GM21529 (cell line): ENCODE measurements around the gene FBN2.

Experiments used
- ATAC-seq: cut with Tn5 transposase; IDR thresholded peaks from one replicate; pipeline ENCODE4 v1.9.1; 2021; ENCODE audit not compliant: unreplicated experiment

Gene FBN2

DNA sequence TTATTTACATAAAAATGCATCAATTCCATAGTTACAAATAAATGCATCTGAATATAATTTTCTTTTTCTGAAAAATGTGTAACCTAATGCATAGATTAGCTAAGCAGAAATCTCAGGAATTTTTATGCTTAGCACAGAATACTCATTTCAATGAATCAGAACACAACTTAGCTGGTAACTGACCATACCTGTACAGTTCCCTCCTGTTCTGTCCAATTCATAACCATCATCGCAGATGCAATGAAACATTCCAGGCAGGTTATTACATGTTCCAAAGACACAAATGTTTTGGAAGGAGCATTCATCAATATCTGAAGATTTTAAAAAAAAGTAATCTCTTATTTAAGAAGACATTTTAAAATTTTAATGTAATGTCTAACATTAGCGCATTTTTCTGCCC is 219.4 kb downstream of the FBN2 start:
- no peak for ATAC-seq

DNA sequence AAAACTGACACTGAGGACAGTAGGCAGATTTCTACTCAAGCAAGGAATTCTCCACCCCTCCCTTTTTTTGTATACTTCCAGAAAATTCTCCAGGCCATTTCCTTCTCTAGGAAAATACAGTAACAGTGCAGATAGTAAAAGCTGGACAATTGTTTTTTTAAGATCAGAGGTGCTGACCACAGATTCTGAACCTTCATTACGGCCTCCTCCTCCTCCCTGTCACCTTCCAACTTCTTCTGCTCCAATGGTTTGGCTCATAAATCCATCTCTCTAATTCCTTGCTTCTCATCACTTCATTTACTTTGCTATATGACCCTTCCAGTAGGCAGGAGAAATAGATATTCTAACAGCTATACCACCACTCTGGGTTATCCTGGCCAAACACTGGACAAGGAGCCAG is 220.6 kb downstream of the FBN2 start:
- ATAC-seq = no peak

DNA sequence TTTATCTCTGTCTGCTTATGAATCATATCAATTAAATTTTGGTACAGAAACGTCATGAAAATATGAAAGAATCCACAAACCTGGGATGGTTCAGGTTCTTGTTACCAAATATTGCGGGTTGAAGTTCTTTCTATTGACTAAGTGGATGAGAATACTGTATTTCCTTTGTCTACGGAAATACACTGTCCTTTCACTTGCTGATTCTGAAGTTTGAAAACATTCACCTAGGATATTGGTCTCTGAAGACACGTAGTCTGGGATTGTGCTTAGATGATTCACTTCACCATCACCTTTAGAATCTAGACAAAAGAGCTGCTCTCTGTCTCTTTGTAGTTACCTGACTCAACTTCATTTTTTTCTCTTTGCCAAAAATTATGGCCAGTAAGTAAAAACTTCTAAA is 222.4 kb downstream of the FBN2 start:
- ATAC-seq = no peak

DNA sequence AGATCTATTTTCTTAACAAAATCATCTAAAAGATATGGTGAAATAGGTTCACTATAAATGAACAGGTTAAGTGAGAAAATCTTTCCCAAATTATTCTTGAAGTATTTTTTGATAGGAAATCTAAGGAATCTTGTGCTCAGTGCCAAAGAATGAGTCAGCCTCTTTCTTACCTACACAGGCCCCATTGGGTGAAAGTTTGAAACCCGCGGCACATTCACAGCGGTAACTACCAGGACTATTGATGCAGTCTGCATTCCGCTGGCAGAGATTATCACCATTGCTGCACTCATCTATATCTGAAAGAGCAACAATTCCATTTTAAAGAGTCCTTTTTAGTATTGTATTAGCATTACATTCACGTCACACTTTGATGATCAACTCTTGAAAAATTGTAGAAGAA is 232.7 kb downstream of the FBN2 start:
- ATAC-seq = no peak

DNA sequence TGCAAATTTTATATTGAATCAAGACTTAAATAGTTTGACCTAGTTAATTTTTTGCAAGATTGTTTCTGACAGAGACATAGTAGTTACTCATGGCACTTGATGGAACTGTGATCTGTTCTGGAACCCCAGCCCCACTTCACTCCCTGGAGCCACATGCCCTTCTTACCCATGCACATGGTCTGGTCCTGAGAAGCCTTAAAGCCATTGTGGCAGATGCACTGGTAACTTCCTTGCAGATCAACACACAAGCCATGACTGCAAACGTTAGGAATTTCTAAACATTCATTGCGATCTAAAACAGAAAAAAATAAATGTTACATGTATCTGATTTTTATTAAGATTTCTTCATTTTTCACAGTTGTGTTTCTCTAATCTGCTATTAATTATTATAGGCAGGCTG is 233.3 kb downstream of the FBN2 start:
- ATAC-seq = no peak

DNA sequence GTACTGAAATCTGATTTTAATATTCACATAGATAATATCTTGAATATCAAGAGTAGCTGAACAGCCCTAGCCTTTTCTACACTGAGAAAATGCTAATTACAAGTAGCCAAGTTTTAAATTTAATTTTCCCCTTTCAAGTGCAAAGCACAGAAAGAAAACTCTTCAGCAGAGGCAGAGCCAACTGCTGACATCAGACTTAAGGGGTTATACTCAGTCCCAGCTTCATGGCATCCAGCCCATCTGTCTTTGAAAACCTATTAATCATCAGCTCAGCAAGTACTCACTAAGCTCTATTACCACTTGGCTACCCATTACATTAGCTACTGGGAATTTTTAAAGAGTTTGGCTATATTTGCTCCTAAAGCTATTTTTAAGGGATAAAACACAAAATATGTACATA is 234.0 kb downstream of the FBN2 start:
- ATAC-seq = no peak

DNA sequence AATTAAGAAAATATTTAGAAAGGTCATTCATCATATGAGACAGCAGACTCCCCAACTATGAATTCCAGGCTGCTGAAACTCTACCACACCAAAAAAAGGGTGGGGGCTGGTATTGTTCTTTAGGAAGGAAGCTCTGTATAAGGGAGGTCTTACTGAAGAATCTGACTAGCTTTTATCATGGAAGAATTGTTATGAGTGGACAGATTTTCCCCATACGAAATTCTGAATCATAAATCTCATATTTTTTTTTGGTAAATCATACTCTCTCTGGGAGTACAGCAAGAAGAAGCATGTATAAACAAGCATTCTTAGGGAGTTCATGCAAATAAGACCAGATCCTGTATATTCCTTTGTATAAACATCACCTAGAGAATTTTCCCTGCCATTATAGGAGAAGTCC is 234.5 kb downstream of the FBN2 start:
- no peak for ATAC-seq

DNA sequence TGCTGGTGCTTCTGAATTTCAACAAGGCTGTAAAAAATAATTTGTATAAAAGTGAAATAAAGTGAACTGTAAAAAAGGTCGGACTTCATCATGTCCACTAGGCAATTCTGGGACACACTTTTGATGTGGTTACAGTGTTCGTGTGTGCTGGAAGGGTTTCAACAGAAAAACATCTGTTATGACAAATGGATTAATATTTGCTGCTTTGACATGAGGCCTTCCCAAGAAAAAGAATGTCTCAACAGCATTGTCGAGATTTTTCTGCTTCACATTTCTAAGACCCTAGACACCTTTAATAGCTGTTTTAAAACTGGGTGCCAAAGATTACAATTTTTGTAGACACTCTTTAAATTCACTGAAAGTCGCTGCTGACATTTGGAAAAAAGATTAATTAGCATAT is 237.9 kb downstream of the FBN2 start:
- ATAC-seq = no peak

DNA sequence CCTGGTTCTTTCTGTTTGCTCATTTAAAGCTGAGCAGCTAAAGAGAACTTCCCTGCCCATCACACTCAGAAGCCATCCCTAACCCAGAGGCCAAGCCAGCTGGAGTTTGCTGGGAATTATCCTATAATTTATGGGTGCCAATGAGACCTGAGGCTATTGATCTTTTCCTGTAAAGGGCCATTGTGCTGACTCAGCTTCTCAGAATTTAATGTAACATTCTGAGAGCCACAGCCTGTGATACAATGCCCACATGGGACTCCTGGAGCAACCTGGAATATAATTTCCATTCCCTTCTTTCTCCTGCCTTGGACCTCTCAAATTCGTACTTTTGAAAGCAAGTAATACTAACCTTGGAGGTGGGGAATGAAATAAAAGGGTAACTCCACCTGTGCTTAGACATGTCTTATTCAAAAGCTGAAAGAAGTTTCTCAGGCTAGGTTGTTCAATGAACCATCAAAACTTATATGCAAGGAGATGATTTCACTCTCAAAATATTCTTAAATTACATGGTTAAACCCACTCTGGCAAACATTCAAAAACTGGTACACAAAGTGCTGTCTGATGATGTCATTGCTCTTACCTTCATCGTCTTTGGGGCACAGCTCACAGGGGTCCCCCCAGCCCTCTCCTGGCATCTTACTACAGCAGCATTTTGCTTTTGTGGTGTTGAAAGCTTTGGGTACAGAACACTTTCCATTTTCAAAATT is 247.7 kb downstream of the FBN2 start:
- no peak for ATAC-seq

DNA sequence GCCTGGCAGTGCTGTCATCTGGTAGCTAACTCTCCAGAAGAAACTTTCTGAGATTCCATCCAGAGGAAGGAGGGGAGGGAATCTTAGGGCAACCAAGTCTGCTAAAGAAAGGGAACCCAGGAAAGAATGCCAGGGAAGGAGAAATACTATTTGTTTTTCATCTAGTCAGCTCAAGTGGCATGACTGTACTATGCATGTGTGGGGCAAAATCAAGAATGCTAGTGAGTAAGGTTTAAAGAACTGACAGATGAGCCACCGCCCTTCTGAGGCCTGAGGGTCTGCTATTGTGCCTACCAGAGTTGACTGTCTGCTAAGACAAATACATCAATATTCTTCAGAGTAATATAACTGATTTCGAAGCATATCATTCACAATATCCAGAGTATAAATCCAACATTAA is 250.3 kb downstream of the FBN2 start:
- ATAC-seq = no peak

DNA sequence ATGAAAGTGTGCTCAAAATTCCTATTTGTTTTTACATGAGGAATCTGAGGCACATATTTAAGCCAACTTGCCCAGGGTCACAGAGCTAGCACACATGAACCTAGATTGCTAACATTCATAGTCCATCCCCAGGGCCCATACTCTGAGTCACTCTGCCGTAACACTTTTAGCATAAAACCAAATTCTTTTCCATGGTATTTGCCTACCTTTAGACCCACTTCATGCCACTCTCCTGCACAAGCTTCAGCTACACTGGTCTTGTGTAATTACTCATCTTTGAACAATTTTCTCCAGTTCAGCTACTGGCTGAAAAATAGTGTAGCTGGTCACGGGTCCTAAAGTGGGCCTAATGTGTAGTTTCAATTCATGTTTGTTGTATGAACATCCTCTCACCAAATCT is 253.8 kb downstream of the FBN2 start:
- ATAC-seq = no peak

DNA sequence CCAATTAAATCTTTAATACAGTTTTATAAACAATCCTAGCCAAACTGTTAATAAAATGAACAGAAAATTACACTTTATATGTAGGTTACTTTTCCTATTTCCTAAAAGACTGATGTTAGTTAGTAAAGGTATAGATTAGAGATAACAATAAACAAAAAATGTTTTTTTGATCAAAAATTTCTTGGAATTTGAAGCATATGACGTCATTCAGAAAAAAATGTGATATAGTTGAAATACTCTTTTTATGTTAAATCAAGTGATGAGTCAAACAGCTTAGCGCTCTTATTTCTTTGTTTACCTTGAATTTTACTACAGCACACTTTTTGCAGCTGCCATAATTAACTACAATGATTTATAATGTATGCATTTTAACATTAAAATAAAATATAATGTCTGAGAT is 258.7 kb downstream of the FBN2 start:
- ATAC-seq = no peak

DNA sequence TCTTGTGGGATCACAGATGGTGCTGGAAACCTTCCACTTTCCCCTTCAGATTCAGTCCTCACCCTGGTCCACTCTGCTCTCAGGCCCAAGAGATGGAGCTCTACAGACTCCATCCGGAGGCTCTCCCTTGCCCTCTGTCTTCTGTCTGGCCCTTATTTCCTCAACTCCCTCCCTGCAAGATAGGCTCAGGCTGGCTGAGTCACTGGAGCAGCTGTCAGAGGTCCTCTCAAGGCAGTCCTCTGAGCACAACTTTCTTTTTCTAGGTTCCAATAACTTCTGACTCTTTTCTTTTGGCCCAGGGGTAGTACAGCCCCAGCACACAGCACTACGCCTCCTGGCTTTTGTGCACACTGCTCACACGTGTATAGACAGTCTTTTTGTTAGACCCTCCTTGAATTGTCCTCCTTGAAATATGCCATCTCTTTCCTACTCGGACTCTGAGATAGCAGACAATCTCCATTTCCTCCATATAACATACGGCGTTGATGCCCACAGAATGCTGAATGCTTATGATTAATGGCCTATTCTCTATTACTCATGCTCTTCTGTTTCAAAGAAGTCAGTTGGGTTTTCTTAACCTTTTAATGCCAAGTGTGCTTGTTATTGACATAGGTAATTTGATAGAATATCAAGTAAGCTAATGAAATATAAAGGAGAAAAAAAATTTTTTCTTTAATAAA is 261.4 kb downstream of the FBN2 start:
- no peak for ATAC-seq

DNA sequence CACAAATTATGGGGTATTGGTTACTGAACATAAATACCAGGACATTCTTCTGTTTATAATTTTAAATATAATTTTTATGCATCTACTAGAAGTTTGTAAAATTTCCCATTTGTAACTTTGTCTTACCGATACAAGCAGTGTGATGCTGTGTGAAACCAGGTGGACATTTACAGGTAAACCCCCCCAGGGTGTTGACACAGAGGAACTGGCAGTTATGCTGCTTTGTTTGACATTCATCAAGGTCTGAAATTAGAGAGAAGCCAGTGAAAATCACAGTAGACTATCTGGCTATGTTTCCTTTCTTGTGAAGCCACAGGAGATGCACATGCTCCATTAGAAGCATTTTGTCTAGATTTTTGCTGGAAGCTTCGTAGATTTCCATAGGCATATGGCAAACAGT is 263.6 kb downstream of the FBN2 start:
- ATAC-seq = no peak

DNA sequence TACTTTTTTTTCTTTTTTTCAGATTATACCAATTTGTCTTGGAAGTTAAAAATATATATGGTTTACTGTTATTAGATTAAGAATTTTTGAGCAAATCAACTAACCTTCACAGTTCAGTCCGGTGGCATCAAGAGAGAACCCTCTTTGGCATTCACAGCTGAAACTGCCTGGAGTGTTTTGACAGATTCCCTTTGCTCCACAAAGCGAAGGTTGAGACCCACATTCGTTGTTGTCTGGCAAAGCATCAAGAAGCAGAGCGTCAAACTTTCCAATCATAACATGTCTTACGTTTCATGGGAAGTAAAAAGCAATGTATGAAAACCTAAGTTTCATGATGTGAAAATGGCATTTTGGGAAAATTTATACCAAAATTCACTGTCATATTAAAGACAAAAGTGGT is 264.3 kb downstream of the FBN2 start:
- ATAC-seq = no peak

DNA sequence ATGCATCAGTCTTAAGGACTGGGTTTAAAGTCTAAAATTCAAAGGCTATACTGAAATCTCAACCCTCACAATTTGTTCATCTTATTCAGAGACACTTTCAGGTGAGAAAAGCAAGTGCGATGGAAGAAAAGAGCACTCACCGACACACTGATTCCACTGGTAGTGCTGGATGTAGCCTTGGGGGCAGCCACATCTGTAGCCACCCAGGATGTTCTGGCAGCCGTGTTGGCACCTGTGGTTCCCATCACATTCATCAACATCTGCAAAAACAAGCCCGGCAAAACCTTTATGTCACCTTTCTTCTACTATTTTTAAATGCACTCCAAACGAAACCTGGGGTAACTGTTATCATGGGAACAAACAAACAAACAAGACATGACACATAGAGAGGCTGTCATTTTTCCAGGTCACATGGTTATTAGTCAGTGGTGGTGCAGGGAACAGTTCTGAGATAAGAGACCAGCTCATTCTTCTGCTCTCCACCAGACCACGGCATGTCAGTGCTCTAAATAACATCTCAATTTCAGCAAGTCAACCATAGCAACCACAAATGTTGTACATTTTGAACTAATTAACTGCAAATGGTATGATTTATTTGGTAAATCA is 266.1 kb downstream of the FBN2 start:
- ATAC-seq = no peak

DNA sequence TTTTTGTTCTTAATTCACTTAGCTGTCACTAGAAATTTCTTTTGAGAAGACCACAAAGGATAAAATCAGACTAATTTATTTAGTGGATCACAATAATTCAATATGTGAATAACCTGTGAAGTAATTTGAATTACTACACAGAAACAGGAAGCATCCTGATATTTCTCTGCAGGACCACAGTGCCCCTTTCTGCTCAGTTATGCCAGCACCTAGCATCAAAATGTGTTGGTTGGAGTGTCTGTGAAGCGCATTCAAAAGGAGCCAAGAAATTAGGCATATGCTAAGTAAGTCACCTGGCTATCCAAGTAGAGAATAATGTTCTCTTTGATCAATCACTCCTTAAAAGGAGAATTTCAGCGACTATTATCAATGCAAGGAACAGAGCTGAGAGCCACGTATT is 267.0 kb downstream of the FBN2 start:
- no peak for ATAC-seq

DNA sequence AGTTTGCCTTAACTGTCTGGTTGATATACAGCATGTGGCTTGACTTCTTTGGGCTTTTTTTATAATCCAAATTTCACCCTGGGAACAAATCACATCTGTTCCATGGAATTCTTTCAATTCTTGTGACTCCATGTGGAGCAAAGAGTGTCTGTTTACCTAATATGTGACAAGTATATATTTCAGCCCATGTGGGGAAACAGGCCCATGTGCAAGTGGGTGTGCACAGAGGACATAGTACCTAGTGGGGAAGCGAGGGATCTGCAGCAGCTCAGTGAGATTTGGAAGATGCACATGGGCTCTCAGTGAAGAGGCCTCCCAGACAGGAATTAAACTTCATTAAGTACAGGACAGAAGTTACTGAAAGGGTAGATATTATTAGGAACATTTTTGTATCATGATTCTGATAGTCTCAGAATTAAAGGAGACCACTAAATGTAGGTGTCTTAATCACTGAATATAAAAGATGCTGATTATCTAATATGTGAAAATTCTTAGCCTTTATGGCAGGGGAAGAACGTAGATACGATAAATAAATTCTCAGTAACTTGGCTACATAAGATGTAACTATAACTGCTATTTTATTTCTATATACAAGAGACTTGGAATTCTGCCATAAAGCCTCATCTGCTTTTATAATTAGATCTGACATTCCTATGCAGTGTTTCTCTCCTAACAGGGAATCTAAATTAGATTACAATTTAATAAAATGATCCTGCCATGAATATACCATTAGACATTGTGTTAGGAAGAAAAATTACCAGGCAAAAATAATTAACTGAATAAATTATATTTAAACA is 273.3 kb downstream of the FBN2 start:
- no peak for ATAC-seq

DNA sequence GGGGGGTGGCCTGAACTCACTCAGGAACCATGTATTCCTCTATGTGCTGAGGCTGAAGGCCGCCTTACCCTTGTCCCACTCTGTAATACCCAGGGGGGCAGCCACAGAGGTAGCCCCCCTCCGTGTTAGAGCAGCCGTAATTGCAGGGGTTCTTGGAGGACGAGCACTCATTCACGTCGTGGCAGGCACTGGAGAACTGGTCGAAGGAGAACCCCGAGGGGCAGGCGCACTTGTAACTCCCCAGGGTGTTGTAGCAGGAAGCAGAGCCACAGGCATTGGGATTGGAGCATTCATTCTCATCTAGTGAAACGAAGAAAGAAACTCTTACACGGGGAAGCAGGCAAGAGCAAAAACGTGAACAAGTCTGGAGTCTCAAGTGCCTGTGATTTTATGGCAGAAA is 274.7 kb downstream of the FBN2 start:
- ATAC-seq = no peak

DNA sequence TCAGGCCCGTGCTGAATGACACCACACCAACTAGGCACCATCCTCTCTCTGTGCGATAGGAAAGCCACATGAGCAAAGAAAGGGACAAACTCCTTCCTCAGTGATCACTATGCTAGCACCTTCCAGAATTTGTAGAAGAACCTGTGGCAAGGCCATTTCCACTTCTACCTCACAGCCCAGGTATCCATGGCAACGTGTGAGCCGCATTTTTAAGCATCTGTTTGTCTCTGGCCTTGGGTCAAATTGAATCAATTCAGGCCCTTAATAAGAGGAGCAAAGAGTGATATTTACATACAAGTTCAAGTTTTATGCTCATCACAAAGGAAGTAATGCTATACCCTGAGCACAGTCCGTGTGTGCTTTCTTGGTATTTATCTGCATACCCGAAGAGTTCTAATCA is 275.1 kb downstream of the FBN2 start:
- no peak for ATAC-seq

DNA sequence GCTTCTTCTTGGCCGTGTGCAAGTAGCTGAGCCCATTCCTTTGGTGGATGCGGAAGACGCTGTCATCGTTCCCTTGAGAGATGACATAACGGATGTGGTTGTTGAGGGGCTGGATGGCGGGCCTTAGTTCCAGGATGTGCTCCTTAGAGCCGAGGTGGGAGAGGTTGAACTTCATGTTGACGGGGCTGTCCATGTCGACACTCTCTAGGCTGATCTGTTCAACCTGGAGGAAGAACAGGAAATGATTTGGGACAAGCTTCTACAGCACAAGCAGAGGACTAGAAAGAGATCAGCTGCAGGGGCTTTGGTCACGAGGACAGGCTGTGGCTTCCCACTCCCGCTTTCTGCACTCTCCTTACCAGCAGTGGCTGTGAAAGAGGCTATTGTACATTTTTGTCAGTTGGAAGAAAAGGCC is 278.4 kb downstream of the FBN2 start:
- no peak for ATAC-seq

DNA sequence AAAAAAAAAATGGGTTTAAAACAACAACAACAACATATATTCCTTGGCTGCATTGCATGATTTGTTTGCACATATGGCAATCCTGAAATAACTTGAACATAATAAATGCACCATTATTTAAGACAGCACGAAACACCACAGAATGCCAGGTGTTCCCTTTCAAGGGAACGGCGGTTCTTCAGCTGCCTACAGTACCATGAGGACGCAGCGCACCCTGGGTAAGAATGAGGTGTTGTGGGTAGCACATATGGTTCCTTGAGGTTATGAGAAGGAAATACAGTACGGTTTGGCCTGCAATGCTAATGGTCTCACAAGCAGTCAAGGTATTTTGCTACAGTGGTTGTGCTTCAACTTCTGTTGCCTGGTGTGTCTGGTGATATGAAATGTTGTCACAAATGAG is 279.7 kb downstream of the FBN2 start:
- no peak for ATAC-seq
